GM12864 (cell line): ENCODE measurements around the gene SIGLECL1.
"Not testable (repeated sequence)": the region's sequence is repeated elsewhere in the genome, so short reads cannot be mapped to it uniquely, and the experiment has no call there.

Experiments
- DNase-seq: peaks from one replicate; pipeline ENCODE4 v3.0.0-alpha.2; 2011; ENCODE audit warnings: low read depth
- H3K4me3 ChIP-seq: 2 replicates; pipeline ENCODE4 v1.5.1; 2011; ENCODE audit warnings: mild to moderate bottlenecking, low read depth, low read length, control low read depth
- TF ChIP-seq, protein P1 (sequence below): IDR thresholded peaks from 2 replicates; pipeline ENCODE4 v1.5.1; 2011; ENCODE audit warnings: low read depth, mild to moderate bottlenecking, moderate library complexity, low read length, control low read depth, inconsistent platforms; ENCODE audit errors: missing control alignments

Gene SIGLECL1

DNA sequence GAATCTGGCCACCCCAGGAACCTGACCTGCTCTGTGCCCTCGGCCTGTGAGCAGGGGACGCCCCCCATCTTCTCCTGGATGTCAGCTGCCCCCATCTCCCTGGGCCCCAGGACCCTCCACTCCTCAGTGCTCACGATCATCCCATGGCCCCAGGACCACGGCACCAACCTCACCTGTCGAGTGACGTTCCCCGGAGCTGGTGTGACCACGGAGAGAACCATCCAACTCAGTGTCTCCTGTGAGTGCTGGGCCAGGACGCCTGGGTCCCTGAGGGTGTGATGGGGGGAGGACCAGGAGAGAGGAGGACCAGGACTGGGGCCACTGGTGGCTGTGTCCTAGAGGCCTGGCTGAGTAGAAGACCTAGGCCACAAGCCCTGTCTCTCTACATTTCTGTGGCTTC is 39.0 kb upstream of the SIGLECL1 start:
- no peak overlapping the region for H3K4me3 ChIP-seq
- TF ChIP-seq, protein P1, sequence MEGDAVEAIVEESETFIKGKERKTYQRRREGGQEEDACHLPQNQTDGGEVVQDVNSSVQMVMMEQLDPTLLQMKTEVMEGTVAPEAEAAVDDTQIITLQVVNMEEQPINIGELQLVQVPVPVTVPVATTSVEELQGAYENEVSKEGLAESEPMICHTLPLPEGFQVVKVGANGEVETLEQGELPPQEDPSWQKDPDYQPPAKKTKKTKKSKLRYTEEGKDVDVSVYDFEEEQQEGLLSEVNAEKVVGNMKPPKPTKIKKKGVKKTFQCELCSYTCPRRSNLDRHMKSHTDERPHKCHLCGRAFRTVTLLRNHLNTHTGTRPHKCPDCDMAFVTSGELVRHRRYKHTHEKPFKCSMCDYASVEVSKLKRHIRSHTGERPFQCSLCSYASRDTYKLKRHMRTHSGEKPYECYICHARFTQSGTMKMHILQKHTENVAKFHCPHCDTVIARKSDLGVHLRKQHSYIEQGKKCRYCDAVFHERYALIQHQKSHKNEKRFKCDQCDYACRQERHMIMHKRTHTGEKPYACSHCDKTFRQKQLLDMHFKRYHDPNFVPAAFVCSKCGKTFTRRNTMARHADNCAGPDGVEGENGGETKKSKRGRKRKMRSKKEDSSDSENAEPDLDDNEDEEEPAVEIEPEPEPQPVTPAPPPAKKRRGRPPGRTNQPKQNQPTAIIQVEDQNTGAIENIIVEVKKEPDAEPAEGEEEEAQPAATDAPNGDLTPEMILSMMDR, result no peak
- no peak for DNase-seq

GRCh38 chr19:51219307-51219706 is 31.6 kb upstream of the SIGLECL1 start:
- DNase-seq, result no peak
- H3K4me3 ChIP-seq, result no peak overlapping the region
- TF ChIP-seq, protein P1, result no peak

DNA sequence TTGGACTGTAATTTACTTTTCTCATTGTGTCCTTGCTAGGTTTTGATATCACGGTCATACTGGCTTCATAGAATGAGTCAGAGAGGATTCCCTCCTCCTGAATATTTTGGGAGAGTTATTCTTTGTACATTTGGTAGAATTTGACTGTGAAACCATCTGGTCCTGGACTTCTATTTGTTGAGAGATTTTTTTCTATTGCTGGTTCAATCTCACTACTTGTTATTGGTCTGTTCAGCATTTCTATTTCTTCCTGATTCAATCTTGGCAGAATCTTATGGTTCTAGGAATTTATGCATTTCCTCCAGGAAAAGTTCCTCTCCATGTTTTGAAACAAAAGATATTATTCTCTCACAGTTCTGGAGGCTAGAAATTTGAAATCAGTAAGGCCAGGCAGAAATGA is 30.9 kb upstream of the SIGLECL1 start:
- H3K4me3 ChIP-seq, result no peak overlapping the region
- TF ChIP-seq, protein P1, result no peak
- no peak for DNase-seq

- TF ChIP-seq, protein P1, result no peak
- no peak overlapping the region for H3K4me3 ChIP-seq
- DNase-seq, result no peak
Measured at GRCh38 chr19:51220996-51221395, 29.9 kb upstream of the SIGLECL1 start.

DNA sequence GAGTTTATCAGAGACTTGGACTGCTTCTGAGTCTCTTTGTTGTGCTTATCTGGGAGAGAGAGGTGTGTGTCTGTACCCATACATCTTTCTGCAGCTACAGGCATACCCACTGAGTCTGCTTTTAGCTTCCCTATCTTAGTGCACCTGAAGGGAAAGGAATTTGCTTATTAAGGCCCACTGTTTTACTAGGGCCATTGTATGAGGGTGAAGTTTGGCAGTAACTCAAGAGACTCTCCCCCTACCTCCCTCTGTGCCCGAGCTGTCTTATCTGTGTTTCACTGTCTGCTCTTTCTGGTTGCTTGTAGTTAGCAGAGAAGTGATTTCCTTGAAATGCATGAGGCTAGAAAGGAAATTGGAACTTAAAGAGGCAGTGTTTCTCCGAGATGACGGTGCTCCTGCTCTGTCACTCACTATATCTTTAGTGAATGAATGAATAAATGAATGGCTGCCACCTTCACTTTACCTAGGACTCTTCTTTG is 26.7 kb upstream of the SIGLECL1 start:
- TF ChIP-seq, protein P1, result no peak
- H3K4me3 ChIP-seq, result no peak overlapping the region
- DNase-seq, result no peak

GRCh38 chr19:51224898-51225393 is 25.9 kb upstream of the SIGLECL1 start, which contains the start of gene CD33:
TSS of gene CD33 (plus strand) at chr19:51225080. CDS start at chr19:51225119, 39 bp downstream.
- peak within 1 kb of the TSS; percentile 38 for H3K4me3 ChIP-seq
- not testable (repeated sequence) for DNase-seq

DNA sequence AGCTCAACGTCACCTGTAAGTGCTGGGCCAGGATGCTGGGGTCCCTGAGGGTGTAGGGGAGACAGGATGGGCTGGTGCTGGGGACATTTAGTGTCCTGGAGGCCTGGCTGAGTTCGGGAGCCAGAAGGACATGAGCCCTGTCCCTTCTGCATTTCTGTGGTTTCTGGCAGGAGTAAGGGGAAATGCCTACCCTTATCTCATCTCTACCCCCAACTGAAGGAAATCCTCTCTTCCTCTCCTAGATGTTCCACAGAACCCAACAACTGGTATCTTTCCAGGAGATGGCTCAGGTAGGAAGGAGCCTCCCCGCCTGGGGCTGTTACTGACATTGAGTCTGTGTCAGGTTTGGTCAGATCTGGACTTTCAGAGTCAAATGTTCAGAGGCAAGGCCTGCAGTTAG is 24.8 kb upstream of the SIGLECL1 start:
- no peak for DNase-seq
- TF ChIP-seq, protein P1, result no peak
- H3K4me3 ChIP-seq, result peak overlapping the region; percentile 19; the same call in 1 of the 2 replicates
